AG20443 (cell line): Measurements from ENCODE around the gene OR6A2.
"Not testable (repeated sequence)": the region's sequence is repeated elsewhere in the genome, so short reads cannot be mapped to it uniquely, and the experiment has no call there.

ENCODE experiments used
- DNase-seq: peaks from one replicate; pipeline ENCODE4 v3.0.0; 2012; ENCODE audit warnings: low spot score, mixed read lengths

Gene OR6A2

GRCh38 chr11:6799402-6799801 is at the start of gene OR6A2:
TSS of gene OR6A2 (minus strand) at chr11:6799689. CDS start at chr11:6795708, 3,981 bp downstream.
- DNase-seq = no peak

GRCh38 chr11:6845383-6845782 is 45.9 kb upstream of the OR6A2 start, which contains the start of gene OR10A5:
TSS of gene OR10A5 (plus strand) at chr11:6845683. CDS start at chr11:6845683, 0 bp downstream.
- no peak for DNase-seq

- DNase-seq = no peak
Observed at GRCh38 chr11:6844356-6844755, 44.9 kb upstream of the OR6A2 start.

- no peak for DNase-seq
Observed at GRCh38 chr11:6843670-6844069, 44.2 kb upstream of the OR6A2 start.

- DNase-seq = no peak
Observed at GRCh38 chr11:6841694-6842093, 42.2 kb upstream of the OR6A2 start.

- DNase-seq = no peak
Observed at GRCh38 chr11:6834021-6834420, 34.5 kb upstream of the OR6A2 start.

GRCh38 chr11:6833356-6833755 is 33.9 kb upstream of the OR6A2 start:
- DNase-seq = no peak

- DNase-seq = no peak
Observed at GRCh38 chr11:6828103-6828502, 28.6 kb upstream of the OR6A2 start.

- DNase-seq = no peak
Observed at GRCh38 chr11:6825231-6825744, 25.8 kb upstream of the OR6A2 start.

- no peak for DNase-seq
Observed at GRCh38 chr11:6824136-6824823, 24.8 kb upstream of the OR6A2 start.

- DNase-seq = no peak
Observed at GRCh38 chr11:6818967-6819366, 19.5 kb upstream of the OR6A2 start.

GRCh38 chr11:6817694-6818093 is 18.2 kb upstream of the OR6A2 start:
- DNase-seq = no peak

GRCh38 chr11:6813656-6814055 is 14.2 kb upstream of the OR6A2 start:
- no peak for DNase-seq

GRCh38 chr11:6812390-6813005 is 13.0 kb upstream of the OR6A2 start:
- DNase-seq = peak; percentile 65

GRCh38 chr11:6801075-6801474 is 1.6 kb upstream of the OR6A2 start:
- not testable (repeated sequence) for DNase-seq

- DNase-seq = no peak
Observed at GRCh38 chr11:6794639-6795038, 4.8 kb downstream of the OR6A2 start.

GRCh38 chr11:6790546-6790945 is 8.9 kb downstream of the OR6A2 start:
- no peak for DNase-seq

GRCh38 chr11:6782720-6783119 is 16.8 kb downstream of the OR6A2 start, which contains the start of gene OR2AG1:
TSS of gene OR2AG1 (plus strand) at chr11:6783020. CDS start at chr11:6785038, 2,018 bp downstream.
- no peak for DNase-seq

- no peak for DNase-seq
Observed at GRCh38 chr11:6780829-6781228, 18.7 kb downstream of the OR6A2 start.

- DNase-seq = no peak
Observed at GRCh38 chr11:6778518-6778917, 21.0 kb downstream of the OR6A2 start.

- DNase-seq = no peak
Observed at GRCh38 chr11:6771926-6772893, 27.3 kb downstream of the OR6A2 start, which contains the start of gene OR2AG2. TSS of gene OR2AG2 (minus strand) at chr11:6771976. CDS start at chr11:6768957, 3,019 bp downstream.

GRCh38 chr11:6757373-6757967 is 42.0 kb downstream of the OR6A2 start:
- peak; percentile 76 for DNase-seq
